HG03520 (cell line): Measurements from ENCODE around the gene PSMD6.
A peak's percentile ranks its signal among the peaks of the same experiment; 100 is the strongest.

ENCODE experiments used
- ATAC-seq: cut with Tn5 transposase; IDR thresholded peaks from one replicate; pipeline ENCODE4 v1.9.1; 2021; ENCODE audit warnings: mild to moderate bottlenecking, moderate library complexity; ENCODE audit not compliant: unreplicated experiment

Gene PSMD6

DNA sequence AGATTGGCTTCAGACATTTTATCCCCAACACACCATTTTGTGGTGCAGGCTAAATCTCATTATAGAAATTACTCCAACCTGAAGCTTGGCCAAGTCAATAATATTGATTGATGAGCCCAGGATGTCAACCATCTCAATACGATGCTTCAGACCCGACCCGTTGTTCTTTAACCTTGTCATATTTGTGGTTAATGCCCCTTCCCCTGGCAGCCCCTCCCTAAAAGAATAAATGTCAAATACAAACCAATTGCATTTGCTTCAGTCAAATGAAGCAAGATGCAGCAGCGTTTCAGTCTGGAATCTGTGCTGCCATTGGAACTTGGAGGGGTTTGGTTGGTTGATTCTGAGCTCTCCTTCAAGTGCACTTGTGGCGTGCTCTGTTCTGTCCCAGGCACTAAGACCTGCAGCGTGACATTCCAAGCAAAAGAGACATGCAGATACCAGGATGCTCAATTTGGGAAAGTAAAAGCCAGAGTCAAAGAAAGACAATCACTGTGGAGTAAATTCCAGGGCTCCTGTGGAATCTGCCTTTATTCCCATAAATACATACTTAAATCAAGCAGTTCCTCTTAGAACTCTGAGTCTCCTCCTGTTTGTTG is 23.8 kb upstream of the PSMD6 start:
- no peak for ATAC-seq

DNA sequence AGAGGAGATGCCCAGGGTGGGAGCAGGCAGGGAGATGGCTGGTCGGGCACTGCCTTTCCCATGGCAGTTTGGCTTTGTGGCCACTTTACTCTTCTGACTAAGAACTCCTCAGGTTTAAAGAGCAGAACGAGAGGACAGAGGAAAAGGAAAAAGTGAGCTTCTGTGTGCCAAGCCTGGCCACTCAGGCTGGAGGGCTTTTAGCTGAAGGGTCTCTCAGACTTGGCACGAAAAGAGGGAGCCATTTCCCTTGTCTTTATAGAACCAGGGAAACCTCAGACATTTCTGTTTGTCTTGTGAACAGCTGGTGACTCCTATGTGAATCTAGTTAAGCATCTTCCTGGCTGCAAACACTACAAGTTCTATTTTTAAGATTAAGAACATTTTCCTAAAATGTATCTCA is 23.3 kb upstream of the PSMD6 start:
- ATAC-seq, result no peak

DNA sequence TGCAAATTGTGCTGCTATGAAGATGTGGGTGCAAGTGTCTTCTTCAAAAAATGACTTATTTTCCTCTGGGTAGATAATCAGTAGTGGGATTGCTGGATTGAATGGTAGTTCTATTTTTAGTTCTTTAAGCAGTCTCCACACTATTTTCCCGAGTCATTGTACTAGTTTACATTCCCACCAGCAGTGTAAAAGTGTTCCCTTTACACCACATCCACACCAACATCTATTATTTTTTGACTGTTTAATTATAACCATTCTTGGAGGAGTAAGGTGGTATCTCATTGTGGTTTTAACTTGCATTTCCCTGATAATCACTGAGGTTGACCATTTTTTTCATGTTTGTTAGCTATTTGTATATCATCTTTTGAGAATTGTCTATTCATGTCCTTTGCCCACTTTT is 19.7 kb upstream of the PSMD6 start:
- ATAC-seq, result no peak

DNA sequence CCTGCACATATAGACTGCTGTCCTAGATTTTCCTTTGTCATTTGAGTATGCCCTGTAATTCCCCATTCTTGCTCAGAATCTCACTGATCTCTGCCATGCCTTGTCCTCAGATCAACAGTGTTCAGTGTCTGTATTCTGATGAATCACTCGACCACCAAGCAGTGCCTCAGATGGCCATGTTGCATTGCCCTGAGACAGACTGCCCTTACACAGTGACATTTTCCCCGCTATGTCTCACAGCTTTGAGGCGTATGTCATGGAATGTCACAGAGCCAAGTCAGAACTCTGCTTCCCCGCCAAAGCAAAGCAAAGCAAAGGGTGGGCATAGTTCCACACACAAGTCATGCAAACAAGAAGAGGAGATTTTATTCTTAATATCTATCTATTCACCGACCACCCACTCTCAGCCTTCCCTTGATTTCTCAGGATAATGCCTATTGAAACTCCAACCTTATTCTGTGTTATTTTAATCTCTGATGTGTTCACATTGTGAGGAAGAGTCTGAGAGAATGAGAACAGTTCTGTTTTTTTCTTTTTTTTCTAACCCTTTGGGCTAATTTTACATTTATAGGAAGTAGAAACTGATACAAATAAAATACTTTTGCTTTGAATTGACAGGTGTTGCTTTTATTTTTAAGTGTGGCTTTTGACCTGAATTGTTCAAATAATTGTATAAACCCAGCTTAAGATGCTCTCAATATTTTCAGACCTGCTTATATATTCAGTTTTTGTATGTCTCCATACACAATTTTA is 16.9 kb upstream of the PSMD6 start:
- ATAC-seq, result no peak

DNA sequence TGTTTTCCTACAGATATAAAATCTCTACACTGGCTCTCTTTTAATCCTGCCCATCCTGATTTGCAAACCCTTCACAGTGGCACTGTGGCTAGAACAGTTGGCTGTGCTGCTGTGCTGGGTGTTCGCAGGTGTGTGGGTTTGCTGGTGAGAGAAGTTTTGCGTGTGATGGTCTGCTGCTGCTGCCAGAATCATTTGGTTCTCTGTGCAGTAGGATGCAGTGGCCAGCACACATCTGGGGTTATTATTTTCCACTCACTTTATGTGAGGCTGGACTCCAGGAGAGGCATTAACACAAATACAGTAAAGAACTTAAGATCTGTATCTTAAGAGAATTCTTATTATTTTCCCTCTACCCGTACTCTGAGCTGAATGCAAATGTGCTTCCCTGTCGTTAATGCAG is 16.0 kb upstream of the PSMD6 start:
- ATAC-seq, result no peak

DNA sequence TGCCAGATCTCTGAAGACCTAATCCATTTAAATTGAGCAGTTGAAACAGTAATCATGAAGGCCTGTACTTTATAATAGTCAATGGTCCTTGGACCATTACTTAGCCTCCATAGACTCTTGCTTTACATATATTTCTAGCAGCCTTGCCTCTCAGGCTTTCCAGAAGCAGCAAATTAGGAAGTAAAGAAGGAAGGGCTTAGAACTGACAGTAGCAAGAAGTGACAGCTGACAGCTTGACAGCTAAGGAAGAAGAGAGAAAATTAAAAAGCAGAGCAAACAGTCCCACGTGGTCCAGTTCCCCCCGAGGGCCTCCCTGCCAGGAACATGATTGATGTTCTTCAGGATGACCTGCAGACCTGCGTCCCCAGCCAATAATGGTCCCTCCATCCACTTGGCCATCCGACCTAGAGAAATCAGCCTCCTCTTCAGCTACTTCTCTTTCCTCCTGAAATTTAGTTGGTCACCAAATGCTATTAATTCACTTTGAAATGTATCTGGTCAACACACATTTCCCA is 15.0 kb upstream of the PSMD6 start:
- no peak for ATAC-seq

DNA sequence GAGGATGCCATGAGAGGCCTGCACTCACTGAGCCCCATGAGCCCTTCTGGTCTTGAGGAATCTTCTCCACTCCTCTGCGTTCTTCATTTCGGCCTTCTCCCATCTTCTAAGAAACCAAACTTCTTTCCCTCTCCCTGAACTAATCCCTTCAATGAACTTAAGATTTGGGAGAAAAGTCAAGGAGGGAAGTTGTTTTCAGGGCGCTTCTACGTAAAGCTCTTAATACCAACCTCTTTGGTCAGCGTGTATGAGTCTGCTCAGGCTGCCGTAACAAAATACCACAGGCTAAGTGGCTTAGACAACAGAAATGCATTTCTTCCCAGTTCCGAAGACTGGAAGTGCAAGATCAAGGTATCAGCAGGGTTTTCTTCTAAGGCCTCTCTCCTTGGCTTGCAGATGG is 13.8 kb upstream of the PSMD6 start:
- ATAC-seq, result no peak

DNA sequence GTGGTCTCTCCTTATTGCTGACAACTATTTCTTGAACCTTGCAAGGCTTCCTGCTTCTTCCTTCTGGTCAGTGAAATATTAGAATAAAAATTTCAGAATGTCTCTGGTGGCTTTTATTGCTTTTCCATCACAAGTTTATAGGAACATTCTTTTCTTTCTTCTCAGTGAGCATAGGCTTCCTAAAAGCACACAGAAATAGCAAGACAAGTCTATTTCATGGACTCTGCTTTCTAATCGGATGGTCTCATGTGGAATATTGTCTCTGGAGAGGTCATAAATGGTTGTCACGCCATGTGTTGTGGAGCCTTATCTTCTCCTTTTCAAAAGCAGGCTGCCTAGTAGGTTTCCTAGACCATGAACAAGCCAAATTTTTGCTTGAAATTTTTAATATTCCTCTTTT is 9.8 kb upstream of the PSMD6 start:
- no peak for ATAC-seq

DNA sequence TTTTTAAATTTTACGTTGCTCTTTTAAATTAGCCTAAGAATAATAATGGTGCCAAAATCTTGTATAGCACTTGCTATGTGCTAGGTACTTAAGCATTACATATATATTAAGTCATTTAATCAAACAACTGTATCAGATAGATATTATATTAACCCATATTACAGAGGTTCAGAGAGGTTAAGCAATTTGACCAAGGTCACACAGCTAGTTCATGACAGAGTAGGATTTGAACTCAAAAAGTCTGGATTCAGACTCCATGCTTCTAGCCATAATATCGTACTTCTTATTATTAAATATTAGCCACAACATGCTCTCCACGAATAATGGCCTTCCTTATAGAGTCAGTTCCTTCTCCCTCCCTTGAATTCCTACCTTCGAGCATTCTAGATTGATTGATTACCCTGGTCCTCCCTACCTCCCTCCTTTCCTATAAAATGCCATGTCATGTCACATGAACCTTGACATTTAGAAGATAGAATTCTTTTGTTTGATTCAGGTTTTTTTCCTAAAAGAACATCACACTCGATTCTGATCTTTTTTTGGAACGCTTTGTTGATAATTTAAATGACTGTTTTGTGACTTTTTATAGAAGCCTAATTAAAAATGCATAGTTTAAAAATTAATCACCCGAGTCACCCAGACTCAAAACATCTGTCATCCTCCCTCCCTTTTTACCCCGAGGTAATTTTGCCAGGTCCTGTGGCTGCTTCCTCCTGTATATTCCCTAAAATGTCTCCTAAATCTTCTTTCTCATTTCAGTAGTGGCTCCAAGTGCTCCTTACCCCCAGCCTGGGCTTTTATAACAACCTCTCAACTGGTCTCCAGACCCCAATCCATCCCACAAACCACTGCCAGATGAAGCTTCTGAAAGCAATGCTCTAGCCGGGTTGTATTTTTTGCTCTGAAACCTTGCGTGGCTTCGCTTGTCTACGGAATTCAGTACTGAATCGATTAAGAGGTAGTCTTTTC is 8.5 kb upstream of the PSMD6 start:
- no peak for ATAC-seq

DNA sequence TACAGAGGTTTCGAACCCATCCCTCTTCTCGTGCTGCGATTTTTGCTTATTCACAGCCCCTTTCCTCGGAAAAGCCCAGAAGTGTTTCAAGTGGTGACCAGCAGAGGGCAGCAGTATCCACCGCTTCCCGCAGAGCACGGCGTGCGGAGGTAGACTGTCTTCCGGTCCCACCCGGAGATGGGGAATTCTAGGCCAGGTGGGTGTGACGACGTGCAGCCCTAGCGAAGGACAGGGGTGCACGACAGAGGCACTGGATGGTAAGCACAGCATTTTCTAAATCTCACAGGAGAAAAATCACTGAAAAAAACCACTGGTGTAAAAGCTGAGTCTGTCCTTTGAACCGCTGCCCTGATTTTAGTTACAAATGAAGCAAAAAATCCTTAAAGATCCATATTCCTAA is 7.4 kb upstream of the PSMD6 start:
- peak; percentile 94 for ATAC-seq

DNA sequence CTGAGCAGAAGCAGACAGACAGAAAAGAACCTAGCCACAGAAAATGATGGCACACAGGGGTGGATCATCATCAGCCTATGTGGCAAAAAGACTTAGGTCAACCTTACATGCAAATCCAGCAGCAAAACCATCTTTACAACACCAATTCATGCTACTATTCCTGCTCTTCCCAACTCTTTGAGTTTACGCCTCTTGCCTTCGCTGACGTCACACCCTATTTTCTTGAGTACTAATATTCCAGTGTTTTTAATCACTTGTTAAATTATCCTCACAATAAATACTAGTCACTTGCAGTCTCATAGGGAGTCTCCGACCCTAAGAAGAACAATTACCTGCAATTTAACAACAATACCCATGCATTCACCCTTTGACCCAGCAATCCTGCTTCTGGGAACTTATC is 6.0 kb upstream of the PSMD6 start:
- ATAC-seq, result no peak

DNA sequence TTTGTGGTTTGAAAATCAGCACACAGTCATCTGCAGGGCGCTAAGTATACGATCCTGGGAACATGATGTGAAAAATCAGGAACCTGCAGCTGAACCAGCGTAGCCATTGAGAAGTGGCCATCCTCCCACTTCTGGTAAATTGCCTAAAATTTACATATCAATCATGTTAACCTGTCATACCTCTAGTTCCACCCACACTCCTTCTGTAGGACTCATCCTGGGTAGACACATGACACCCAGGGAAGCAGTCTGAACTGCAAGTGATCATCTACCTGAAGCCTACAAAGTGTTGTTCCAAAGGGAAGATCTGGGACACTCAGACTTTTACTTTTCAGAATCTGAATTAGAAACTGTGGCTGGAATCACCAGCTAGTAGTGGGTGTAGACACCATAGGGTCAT is 5.5 kb upstream of the PSMD6 start:
- ATAC-seq, result no peak

DNA sequence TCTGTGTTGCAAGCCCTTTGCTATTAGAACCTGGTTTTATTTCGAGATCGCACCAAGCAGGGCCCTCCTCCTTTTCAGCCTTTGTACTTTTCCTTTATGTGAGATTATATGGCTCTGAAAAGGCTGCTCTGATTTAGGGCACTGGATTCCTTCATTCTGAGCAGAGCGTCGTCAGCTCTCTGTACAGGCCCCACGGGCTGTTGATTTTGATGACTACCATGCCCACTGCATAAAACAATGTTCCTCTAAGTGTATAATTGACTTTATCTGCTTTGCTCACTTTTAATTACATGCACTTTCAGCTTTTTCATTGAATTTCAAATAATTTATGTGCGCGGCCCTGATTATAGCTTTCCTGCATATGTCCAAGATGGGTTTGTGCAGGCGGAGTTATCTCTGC is 4.4 kb upstream of the PSMD6 start:
- ATAC-seq, result no peak

DNA sequence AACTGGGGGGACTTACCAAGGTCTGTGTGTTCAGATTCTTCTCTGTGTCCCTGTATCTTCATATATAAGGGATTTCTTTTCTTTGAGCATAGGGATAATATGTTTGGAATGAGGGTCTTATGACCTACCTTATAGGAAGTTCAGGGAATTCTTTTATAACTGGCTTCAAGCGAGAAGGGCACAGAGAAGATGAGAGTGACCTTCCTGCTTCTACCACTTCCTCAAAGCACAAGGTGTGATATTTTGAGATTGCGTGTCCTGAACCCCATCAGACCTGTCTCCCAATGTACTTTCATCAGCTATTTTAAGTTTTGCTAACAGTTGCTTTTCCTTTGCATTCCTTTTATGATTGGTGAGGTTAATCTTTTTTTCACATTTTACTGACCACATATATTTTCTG is 3.1 kb upstream of the PSMD6 start:
- no peak for ATAC-seq

DNA sequence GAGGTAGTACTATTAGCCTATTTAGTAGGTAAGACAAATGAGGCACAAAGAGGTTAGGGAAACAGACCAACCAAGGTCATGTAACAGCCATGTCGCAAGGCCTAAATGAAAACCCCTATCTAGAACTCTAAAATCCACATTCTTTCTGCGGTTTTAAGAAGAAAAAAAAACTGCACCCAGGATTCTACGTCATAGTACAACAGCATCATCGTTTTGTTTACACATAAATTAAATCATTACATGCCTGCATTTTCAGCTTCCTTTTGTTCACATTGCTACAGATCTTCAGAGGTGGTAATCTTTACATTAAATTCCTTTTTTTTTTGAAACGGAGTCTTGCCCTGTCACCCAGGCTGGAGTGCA is 548 bp upstream of the PSMD6 start:
- ATAC-seq, result no peak

DNA sequence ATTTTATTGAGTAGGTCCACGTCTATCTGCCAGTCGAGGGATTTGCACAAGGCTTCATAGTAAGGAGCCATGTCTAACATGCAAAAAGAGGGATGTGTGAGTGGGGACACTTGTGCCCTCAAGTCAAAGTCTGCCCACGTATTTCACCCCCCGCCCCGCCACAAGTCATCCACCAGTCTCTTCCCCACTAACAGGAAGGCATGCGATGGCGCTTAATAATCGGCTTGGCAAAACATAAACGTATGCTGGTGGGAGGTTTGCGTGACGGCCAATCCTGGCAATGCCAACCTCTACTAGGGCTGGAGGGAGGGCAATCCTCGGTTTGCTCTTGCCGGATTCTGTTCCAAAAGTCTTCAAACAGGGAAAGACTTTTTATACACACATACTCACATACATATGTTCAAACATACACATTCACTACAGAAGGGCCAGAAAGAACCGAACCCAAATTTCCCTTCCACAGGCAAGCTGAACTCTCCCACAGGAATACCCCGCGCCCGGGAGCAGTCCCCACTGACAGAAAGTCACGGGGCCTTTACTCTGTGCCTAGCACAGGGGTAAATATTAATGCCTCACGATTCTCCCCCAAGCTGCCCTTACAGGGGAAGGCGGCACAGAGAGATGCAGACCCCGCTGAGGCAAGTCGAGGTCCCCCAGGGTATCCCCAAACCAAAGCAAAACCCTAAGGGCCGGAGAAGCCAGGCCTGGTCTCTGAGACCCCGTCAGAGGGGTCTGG is 675 bp downstream of the PSMD6 start:
- ATAC-seq, result no peak

DNA sequence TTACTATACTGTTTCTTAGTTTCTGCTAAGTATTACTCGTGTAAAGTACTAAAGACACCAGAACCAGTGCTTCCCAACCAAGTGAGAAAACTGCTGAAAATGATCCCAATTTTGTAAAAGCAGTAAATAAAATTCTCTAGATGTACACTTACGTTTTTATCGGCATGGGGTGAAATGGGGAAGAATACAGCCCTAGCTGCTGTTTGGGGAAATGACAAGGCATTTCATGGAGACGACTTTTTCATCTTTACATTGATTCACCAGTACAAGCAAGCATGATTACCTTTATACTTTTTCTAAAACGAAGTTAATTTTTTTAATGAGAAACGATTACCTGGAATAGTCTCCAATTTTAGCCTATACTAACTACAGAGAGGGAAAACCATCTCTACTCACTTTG is 1.4 kb downstream of the PSMD6 start:
- ATAC-seq, result no peak

DNA sequence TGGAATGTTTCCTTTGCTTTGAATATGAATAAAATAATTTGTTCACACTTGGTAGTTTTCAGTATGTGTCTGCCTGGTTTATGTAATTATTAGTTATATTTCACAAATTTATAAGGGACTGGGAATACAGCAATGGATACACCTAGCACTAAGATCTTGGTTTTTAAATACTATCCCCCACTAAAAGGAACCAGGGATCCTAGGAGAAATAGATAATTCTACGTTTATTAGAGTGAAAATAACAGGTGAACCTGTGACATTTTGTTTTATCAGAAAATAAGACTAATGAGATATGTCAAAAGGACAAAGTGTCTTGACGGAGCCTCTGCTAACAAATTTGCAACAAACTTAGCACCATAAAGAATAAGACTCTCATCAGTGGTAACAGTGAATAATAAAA is 3.4 kb downstream of the PSMD6 start:
- ATAC-seq, result no peak

DNA sequence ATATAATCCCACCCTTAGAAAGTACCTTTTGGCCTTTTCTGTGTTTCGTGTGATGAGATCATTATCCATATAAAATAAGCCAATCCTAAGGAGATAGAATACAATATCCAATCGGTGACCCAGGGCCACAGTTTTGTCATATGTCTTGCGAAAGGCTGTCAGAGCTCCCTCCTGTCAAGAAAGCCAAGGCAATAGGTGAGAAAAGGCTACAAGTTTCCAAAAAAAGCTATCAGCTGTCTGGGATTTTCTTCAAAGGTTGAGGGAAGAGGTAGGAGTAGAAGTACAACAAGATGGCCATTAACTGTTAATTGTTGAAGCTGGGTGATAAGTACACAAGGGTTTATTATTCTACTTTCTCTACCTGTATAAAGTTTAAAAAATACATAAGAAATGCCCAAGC is 4.0 kb downstream of the PSMD6 start:
- ATAC-seq, result no peak

DNA sequence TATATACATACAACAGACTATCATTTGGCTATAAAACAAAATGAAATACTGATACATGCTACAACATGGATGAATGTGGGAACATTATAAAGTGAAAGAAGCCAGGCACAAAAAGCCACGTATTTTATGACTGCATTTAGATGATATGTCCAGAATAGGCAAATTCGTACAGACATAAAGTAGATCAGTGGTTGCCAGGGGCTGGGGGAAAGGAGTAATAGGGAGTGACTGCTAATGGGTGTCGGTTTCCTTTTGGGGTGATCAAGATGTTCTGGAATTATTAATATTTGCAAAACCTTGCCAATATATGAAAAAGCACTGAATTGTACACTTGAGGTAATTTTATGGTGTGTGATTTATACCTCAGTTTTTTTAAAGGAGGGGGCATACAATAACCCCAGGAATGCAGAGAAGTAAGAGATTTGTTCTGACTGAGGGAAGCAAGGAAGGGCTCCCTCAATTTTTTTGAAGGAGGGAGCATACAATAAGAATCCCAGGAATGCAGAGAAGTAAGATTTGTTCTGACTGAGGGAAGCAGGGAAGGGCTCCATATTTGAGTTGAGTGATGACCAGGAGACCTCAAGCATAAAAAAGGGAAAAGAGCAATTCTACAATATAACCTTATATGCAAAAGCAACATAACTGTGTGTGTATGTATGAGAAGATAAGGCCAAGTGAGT is 6.2 kb downstream of the PSMD6 start:
- no peak for ATAC-seq
